Glomerular visceral epithelial cell (primary cell): Measurements from ENCODE around the gene CD63.

Experiments used
- DNase-seq: peaks from one replicate; pipeline ENCODE4 v3.0.0-alpha.2; 2016; ENCODE audit errors: extremely low spot score

CD63 gene

DNA sequence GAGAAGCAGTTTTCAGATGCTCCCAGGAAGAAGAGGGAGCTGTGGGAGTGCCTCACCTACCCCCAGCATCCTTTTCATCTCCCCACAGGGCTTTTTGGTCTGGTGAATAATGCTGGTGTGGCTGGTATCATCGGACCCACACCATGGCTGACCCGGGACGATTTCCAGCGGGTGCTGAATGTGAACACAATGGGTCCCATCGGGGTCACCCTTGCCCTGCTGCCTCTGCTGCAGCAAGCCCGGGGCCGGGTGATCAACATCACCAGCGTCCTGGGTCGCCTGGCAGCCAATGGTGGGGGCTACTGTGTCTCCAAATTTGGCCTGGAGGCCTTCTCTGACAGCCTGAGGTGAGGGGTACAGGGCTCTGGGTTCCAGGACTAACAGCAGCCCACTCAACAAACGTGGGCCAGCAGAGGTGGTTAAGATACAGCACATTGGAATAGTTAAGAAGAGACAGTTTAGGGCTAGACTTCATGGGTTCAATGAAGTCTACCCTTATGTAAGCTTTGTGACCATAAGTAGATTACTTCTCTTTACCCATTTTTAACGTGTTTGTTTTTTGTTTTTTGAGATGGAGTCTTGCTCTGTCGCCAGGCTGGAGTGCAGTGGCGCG, 7.1 kb downstream of the CD63 start:
- DNase-seq = no peak

- DNase-seq = peak; percentile 97
Observed at GRCh38 chr12:55720894-55721444, 7.8 kb downstream of the CD63 start.

- peak; percentile 63 for DNase-seq
Observed at GRCh38 chr12:55720071-55720564, 8.7 kb downstream of the CD63 start, which contains the start of gene RDH5. TSS of gene RDH5 (plus strand) at chr12:55720393. CDS start at chr12:55721185, 792 bp downstream.

DNA sequence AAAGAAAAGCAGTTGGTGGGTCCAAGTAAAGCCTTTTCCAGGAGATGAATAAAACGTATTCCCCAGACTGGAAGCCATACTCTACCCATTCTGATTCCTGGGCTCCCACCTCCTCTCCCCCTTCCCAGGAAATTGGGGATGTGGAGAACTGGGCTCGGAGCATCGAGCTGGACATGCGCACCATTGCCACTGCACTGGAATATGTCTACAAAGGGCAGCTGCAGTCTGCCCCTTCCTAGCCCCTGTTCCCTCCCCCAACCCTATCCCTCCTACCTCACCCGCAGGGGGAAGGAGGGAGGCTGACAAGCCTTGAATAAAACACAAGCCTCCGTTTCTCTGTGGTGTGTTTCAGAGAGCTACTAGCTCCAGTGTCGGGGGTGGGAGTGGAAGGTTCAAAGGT, 9.4 kb downstream of the CD63 start:
- DNase-seq = no peak

DNA sequence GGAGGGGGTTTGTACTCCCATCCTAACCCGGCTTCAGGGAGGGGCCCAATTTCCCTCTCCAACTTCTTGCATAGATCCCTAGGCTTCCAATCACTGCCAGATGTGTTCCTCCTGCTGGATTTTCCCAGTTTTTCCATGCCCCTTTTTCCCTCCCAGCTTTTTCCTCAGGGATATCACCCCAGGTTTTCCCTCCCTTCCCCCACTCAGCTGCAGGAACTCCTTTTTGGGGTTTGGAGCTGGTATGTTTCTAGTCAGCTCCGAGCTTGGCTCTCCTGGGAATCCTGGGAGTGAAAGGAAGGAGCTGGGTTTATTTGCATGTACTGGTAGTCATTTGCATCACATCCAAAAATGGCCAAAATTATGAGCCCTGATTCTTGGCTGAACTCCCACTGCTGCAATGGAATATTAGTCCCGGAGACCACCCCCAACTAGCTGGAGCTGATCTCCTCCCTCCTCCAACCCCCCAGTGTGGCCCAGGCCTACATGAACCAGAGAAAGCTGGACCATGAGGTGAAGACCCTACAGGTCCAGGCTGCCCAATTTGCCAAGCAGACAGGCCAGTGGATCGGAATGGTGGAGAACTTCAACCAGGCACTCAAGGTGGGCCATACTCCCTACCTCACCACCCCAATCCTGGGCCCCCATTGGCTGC, 10.1 kb downstream of the CD63 start:
- no peak for DNase-seq

DNA sequence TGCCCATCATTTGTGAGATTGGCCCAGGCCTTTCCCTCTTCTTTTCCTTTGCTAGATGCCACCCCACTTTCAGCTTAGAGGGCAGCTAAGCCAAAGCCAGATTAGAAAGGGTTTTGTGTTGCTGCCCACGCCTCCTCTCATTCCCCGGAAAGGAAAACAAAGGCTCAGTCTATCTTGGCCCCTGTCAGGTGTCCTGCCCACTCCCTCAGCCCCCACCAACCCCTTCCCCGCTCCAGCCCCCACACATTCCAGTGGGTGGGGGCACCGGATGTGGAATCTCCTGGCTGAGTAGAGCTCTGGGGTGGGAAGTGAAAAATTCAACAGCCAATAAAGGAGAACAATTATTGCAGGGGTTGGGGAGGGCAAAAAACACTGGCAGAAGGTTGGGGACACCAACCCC, 10.8 kb downstream of the CD63 start:
- DNase-seq = peak; percentile 48

- DNase-seq = peak; percentile 66
Observed at GRCh38 chr12:55717011-55718007, 11.5 kb downstream of the CD63 start.

DNA sequence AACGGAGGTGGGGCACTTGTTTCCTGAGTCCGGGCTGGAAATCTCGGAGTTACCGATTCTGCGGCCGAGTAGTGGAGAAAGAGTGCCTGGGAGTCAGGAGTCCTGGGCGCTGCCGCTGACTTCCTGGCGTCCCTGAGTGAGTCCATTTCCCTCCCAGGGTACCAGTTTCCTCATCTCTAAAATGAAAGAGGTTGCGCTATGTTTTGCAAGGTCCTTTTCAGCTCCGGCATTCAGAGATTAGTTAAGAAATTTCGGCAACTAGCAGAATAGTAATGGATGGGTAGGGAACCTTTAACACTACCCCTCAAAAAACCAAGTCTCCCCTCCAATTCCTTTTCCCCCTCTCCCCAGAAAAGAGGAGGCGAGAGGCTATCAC, 12.2 kb downstream of the CD63 start:
- DNase-seq = no peak

GRCh38 chr12:55715833-55716581, 12.8 kb downstream of the CD63 start, which contains the start of gene BLOC1S1:
TSS of gene BLOC1S1 (plus strand) at chr12:55716046. CDS start at chr12:55716052, 6 bp downstream.
- DNase-seq = peak; percentile 92

DNA sequence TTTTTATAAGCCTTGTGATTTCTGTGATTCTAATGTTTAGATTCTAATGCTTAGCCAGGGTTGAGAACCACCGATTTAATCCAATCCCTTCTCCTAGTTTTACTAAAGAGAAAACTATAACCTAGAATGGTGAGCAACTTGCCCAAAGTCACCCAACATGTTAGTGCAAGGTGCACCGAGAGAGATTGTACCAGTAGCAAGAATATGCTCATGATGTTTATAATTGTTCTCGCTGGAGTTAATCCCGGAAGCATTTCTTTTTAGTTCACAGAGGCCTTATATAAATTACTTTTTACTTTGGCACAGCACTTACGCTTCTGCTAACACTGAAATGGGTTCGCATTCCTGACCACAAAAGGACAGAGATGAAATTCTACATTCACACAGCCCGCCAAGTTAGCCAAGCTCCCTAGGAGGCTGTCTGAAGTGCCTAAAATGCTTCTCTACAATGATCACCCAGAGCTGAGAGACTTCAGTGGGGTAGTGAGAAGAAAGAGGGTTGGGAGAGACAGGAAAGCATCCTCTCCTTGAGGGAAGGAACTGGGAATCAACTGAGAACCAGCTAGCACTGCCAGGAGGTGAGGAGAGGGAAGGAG, 13.5 kb downstream of the CD63 start:
- DNase-seq = no peak

DNA sequence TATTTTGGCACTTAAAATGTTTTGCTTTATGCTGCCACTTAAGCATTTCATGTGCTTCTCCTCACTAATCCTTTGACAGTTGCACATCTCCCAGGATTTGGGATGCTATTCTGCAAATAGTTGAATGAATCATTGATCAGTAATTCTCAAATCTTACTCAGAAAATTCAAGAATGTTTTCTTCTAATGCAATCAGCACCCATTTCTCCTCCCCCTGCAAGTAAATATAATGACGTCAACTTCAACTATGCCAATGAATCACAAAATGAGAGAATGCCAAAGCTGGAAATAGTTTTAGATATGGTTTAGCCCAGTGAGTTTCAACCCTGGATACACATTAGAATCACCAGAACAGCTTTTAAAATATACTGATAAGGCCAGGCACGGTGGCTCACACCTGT, 15.1 kb downstream of the CD63 start:
- DNase-seq = no peak

DNA sequence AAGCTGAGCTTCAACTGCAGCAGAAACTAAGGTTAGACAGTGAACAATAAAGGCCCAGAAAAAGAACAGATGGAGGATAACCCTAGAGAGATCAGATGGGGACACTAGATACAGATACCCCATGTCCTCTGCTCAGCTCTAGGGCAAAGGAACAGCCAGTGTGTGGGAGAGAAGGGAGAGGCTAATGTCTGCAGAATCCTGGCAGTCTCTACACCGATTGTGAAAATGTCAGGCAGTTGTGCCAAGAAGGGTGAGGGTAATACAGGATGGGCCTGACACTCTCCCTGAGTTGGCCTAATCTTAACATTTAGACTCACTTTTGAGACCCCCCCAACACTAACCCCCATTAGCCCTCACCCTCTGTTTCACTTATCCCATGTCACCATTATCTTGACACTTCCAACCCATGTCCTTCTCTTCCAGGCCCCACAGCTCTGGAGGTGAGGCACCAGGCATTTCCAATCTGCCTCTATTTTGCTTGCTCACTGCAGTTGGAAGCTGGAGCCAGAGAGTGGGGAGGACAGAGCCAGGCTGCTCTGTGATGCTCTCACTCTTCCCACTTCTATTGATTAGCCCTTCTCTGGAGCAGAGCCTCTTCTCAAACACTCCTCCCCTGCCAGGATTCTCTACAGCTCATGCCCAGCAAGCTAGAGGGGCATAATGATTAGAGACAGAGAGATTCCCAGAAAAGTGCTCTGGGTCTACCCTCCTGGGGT, 16.0 kb downstream of the CD63 start:
- DNase-seq = no peak

- no peak for DNase-seq
Observed at GRCh38 chr12:55711786-55712553, 16.8 kb downstream of the CD63 start.

DNA sequence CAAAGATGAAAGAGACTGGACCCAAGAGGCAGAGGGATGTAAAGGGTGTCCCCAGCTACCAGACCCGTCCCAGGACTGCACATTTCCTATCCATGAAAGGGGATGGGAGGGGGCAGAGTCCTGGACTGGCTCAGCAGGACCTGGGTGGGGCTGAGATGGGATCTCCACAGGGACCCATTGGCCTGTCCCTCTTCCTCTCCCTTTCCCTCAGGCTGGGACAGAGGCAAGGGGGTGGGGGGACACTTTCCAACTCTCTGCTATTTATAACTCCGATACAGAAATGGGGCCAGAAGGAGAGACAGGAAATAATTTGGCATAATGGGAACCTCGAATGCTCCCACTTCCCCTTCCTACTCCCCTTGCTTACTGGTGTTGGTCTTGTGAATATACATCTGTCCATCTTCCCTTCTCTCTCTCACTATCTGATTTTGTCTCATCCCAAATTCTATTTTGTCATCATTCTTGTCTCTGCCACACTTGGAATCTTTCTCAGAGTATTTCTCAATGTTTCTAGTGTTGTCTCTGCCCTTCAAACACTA, 20.0 kb downstream of the CD63 start:
- no peak for DNase-seq

DNA sequence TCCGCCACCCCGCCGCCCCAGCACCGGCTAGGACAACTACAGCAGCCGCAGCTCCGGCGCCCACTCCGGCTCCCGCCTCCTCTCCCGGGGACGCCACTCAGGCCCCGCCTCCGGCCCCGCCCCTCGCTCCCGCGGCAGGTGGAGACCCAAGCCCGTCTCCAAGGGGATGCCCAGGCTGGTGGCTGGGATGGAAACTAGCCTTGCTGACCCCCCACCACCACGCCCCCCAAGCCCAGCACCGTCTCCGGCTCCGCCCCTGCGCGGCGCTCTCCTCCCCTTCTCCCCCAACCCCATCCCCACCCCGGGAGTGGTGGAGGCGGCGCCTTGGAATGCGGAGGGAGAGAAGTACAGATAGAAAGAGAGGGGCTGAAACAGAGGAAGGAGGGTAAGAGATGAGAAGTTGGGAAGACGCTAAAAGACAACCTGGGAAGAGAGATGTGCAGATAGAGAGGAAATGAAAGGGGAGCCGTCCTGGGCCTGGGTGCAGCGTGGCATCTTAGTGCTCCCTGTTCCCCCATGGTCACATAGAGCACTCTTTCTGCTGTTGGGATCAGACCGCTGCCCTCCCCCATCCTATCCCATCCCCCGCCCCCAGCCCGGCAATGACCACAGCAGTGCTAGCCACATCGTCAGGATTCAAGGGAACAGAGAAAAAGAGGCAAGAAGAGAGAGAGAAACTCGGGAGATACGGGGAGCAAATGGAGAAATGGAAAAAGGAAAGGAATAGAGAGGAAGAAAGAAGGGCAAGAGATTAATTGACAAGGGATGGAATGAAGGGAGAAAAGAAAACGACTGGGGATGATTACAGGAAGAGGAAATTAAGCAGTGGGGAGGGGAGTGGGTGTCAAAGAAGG, 20.7 kb downstream of the CD63 start, which contains the start of gene ITGA7:
TSS of gene ITGA7 (minus strand) at position 64 of the 854 bp plus-strand sequence. CDS start 222 bp downstream, outside the sequence.
- DNase-seq = peak; percentile 36

- no peak for DNase-seq
Observed at GRCh38 chr12:55707219-55707671, 21.6 kb downstream of the CD63 start.

DNA sequence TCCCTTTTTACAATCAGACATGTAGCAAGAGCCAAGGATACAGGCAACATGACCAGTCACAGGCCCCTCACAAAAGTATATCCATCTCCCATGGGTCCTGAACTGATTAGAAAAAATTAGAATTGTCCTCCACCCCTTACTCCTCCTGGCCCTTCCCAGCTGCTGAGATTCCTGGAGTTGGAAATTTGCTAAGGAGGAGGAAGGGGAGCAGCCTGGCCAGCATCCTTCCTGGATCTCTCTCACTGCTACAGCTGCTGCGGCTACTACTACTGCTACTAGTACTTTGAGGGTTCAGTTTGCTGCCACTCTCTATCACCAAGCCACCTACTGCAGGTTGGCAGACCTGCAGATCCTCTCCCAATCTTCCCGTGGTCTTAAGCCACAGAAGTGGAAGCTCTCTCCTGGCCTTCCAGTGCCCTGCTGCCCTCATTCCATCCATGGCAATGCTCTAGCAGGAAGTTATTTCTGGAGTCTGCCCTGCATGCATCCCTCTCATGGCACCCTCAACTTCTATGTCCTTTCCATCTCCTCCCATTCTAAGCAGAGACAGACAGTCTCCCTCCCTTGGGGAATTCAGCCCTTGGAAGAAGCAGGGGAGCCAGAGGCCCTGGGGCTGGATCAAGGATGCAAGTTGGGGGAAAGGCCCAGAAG, 22.1 kb downstream of the CD63 start:
- no peak for DNase-seq
